Muscle of leg (tissue), 11 donors: ENCODE measurements around the gene GABBR2. TPM values are rescaled to one million over a fixed set of nuclear protein-coding genes. Genes with fewer than 3 reads are reported as not detected.
"Not testable (repeated sequence)": the region's sequence is repeated elsewhere in the genome, so short reads cannot be mapped to it uniquely, and the experiment has no call there.

Experiments used
- DNase-seq: peaks from one replicate; pipeline ENCODE4 v3.0.0; 2013
- H3K27ac ChIP-seq: one replicate; pipeline ENCODE4 v1.5.1; 2013; ENCODE audit warnings: mild to moderate bottlenecking, low read length, control low read depth
- H3K27me3 ChIP-seq: one replicate; pipeline ENCODE4 v1.6.1; 2013; ENCODE audit warnings: low read length; ENCODE audit not compliant: control insufficient read depth, insufficient read depth
- H3K36me3 ChIP-seq: one replicate; pipeline ENCODE4 v1.6.1; 2013; ENCODE audit warnings: low read length; ENCODE audit not compliant: control insufficient read depth, insufficient read depth
- H3K4me1 ChIP-seq: one replicate; pipeline ENCODE4 v1.6.1; 2013; ENCODE audit warnings: low read length; ENCODE audit not compliant: control insufficient read depth, insufficient read depth
- H3K4me3 ChIP-seq: one replicate; pipeline ENCODE4 v1.5.1; 2013; ENCODE audit warnings: low read length, control low read depth
- H3K9me3 ChIP-seq: replicated peaks from 2 replicates; pipeline ENCODE4 v1.6.1; 2013; ENCODE audit warnings: low read depth, low read length; ENCODE audit not compliant: control insufficient read depth
- WGBS: methylation state at CpG from one replicate; pipeline ENCODE4 v1.1.5; 2013; ENCODE audit warnings: missing lambda C conversion rate; ENCODE audit not compliant: insufficient coverage; 5-methylcytosine and 5-hydroxymethylcytosine counted together
- polyA plus RNA-seq, 8 donors: library from polyadenylated mRNA; unstranded; fragments of 120-200 nt; gene quantifications; one replicate each; pipeline versions ENCODE4 v1.2.1 to v1.2.3, GENCODE V29; 2013; ENCODE audit warnings: inconsistent platforms in 1 of 8, low replicate concordance in 1 of 8; ENCODE audit not compliant: insufficient read length in 8 of 8, insufficient read depth in 1 of 8
- total RNA-seq: library from RNA; stranded (reverse); fragments of 120-200 nt; gene quantifications from one replicate; pipeline ENCODE4 v1.2.4, GENCODE V29; 2013

GABBR2 gene
- total and polyA plus RNA-seq, 9 donors = 0.35 to 1.6 (median 0.89) TPM

DNA sequence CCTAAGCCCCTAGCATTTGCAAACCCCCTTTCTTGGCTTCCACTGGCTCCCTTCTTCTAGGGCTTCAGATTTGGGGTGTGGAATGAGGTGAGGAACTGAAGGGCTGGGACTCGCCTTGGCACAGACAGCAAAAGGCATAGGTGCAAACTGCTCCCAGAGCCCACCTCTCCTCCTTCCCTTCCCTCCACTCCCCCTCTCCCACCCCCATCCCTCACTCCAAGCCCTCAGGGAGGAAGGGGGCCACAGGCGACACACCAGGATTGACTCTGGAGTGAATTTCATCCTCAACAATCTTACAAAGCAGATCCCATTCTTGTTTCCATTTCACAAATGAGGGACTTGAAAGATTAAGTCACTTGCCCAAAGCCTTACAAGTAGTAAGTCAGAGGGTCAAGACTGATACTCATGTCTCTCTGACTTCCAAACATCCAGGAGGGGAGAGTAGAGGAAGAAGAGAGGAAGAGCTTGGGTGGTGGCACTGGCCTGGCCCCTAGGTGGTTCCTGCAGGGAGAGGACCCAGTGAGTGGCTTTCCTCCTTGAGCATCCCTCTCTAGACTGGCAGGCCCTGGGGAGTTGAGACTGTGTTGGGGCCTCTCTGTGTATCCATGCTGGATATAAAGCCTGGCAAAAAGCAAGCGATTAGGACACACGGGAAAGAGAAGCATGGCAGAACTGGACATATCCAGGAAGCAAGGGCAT lies 193.1 kb downstream of the GABBR2 start:
- Histone ChIP-seq H3K9me3 (no peaks in the 10 kb centered on the region), H3K4me1 (no peaks in the 10 kb centered on the region), H3K4me3 (no peak overlapping the region), H3K27me3 (peaks cover 6% of the 10 kb centered on the region), H3K36me3 (no peaks in the 10 kb centered on the region), H3K27ac (no peak overlapping the region)
- no peak for DNase-seq
- 93% methylated on average over 2 of the region's 4 CpGs for WGBS

DNA sequence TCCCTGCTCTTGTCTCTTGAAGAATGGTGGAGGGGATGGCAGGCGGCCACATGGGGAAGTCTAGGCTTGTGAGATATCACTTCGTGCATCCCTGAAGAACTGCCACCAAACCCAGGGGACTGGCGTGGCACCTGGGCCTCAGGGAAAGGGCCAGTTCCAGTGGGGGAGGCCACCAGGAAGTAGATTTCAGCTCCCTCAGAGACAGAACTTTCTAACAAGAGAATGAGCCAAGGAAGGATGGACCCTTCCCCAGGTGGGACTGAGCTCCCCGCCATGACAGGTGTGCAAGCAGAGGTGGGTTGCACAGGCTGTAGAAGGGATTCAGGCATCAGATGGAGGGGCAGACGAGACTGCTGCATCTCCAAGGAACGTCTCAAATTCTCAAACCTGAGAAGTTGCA lies 193.9 kb downstream of the GABBR2 start:
- no peak for DNase-seq
- Histone ChIP-seq H3K27me3 (peaks cover 4% of the 10 kb centered on the region), H3K4me1 (no peaks in the 10 kb centered on the region), H3K27ac (no peak overlapping the region), H3K9me3 (no peaks in the 10 kb centered on the region), H3K36me3 (no peaks in the 10 kb centered on the region), H3K4me3 (no peak overlapping the region)
- WGBS = 83% methylated on average over 5 of the region's 6 CpGs

DNA sequence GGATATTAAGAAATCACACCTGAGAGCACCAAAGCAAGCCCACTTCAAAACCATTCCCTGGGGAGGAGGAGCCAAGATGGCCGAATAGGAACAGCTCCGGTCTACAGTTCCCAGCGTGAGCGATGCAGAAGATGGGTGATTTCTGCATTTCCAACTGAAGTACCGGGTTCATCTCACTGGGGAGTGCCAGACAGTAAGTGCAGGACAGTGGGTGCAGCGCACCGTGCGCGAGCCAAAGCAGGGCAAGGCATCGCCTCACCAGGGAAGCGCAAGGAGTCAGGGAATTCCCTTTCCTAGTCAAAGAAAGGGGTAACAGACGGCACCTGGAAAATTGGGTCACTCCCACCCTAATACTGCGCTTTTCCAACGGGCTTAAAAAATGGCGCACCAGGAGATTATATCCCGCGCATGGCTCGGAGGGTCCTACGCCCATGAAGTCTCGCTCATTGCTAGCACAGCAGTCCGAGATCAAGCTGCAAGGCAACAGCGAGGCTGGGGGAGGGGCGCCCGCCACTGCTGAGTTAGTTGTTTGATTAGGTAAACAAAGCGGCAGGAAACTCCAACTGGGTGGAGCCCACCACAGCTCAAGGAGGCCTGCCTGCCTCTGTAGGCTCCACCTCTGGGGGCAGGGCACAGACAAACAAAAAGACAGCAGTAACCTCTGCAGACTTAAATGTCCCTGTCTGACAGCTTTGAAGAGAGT lies 200.4 kb downstream of the GABBR2 start:
- WGBS = 100% methylated on average over 1 of the region's 25 CpGs
- H3K4me1 ChIP-seq, H3K36me3 ChIP-seq, H3K4me3 ChIP-seq, H3K9me3 ChIP-seq, H3K27me3 ChIP-seq, H3K27ac ChIP-seq, DNase-seq: not testable (repeated sequence)

DNA sequence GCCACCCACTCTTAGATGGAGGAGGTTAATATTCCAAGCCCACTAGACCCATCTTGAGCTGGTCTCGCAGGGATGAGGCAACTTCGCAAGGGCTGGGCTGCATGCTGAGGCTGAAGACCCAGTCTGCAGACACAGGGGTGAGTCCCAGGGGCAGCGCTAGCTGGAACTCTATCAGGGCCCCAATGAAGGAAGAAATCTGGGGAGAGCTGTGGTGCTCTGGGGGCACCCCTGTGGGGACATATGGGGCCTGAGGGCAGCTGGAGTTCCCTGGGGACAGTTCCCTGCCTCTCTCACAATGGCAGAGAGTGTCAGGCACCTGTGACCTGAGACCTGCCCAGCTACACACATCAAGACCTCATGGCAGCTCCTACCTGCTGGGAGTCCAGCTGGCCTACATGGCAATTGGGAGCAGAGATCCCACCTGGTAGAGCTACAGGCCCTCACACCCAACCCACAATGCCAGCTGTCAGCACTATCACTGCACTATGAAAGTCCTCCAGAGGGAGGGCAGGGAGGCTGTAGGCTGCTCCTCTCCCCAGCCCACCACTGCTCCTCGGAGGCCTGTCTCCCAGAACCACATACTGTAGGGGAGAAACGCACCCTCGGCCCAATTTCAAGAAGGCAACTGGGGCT lies 202.2 kb downstream of the GABBR2 start:
- peaks cover 4% of the 10 kb centered on the region for H3K4me1 ChIP-seq
- WGBS = 100% methylated on average over 3 of the region's 6 CpGs
- no peaks in the 10 kb centered on the region for H3K27me3 ChIP-seq
- H3K4me3 ChIP-seq = no peak overlapping the region
- no peak for DNase-seq
- H3K27ac ChIP-seq = no peak overlapping the region
- no peaks in the 10 kb centered on the region for H3K9me3 ChIP-seq
- no peaks in the 10 kb centered on the region for H3K36me3 ChIP-seq

DNA sequence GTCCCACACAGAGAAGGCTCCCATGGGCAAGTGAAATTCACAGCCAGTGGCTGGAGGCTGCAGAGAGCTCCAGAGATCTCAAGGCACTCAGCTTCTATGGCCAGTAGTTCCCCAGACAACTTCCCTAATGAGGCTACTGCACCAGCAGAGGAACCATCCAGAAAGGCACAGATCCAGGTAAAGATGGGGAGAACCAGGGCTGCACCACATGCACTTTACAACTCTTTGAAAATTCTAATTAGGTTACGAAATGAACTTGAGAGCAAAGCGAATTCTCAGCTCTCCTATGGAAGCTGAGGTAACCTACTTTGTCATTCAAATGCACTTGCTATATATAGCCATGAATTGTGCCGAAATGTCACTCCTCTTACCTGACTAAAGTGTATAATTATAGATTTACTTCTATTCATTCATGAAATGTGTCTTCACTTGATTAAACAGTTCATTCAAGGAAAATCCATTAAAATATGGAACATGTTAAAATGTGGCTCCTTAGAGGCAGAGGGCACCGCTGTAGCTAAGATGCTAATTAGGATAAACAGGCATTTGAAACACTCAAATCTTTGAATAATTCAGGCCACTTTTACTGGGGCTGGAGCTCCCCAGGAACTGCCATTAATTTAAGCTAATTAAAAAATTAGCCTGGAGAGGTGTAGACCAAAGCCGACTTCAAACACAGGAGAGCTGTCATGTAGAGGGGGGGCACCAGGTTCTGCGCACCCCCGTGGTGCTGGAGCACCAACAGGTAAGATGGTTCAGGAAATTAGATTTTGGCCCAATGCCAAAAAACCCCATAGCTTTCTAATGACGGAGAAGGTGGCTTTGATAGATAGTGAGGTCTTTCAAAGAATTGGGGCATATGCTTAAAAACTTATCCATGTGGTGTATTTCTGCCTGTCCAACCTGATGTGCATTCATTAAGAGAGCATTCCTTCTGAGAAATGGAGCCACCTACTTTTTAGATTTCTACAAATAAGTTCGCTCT lies 204.1 kb downstream of the GABBR2 start:
- Histone ChIP-seq H3K4me1 (peaks cover 4% of the 10 kb centered on the region), H3K9me3 (no peaks in the 10 kb centered on the region), H3K4me3 (no peak overlapping the region), H3K36me3 (no peaks in the 10 kb centered on the region), H3K27ac (no peak overlapping the region), H3K27me3 (no peaks in the 10 kb centered on the region)
- whole genome bisulfite sequencing = 78% methylated on average over 5 of the region's 9 CpGs
- no peak for DNase-seq

DNA sequence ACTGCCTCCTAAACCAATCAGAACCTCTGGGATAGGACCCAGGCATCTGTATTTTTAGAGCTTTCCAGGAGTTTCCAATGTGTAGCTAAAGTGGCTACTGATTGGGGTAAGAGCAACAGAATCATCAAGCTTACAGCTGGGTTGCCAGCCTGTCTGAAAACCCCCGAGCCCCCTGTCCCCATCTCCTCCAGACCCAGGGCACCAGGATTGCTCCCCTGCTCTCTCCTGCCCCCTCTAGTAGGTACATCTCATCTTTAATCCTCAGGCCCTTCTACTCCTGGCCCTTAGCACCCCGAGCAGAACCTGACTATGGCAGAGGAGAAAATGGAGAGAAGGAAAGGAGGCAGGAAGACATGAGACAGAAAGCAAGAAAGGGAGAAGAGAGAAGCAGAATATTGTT lies 204.9 kb downstream of the GABBR2 start:
- no peak overlapping the region for H3K27ac ChIP-seq
- no peaks in the 10 kb centered on the region for H3K9me3 ChIP-seq
- no CpG with 5 or more reads among the region's 2 CpGs for WGBS
- H3K36me3 ChIP-seq = no peaks in the 10 kb centered on the region
- peaks cover 4% of the 10 kb centered on the region for H3K4me1 ChIP-seq
- no peak overlapping the region for H3K4me3 ChIP-seq
- no peaks in the 10 kb centered on the region for H3K27me3 ChIP-seq
- no peak for DNase-seq

DNA sequence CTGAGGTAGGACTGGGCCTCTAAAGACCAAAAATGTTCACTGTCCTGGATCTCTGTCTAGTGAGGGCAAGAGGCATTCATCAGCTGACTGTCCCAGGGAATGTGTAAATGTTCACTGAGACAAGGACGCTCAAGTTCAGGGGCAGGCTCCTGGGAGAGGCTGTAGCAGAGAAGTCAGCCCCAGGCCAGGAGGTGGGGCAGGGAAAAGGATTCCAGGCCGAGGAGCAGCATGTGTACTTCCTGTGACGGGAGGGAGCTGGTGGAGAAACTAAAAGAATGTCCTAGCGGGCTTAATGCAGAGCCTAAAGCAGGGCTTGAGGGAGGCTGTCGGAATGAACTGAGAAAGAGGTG lies 205.8 kb downstream of the GABBR2 start:
- H3K27ac ChIP-seq = no peak overlapping the region

DNA sequence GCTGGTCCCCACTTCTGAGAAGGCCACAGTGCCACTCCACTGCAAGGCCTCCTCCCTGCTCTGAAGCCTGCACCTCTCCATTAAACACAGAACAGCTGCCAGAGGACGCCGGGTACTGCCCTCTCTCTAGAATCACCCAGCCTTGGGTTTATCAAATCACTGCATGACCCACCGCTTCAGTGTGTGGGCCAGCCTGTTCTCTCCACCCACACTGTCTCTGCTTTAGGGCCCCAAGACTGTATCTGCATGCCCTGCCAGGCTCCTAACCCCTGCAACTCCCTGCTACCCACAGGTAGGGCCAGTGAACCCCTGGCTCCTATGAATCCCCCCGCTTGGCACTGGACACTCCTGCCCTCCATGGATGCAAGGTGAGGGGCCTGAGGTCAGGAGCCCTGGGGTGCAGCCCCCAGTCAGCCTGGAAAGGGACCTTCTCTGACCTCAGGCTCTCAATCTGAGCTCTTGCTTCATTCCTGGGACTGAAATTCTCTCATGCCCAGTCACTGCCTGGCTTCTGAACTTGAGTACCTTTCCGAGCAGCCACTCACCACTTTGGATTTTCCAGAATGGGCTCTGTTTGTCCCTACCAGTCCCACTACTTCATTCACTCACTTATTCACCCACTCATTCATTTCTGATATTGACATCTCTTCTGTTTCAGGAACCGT lies 206.3 kb downstream of the GABBR2 start:
- Histone ChIP-seq H3K27ac (no peak overlapping the region), H3K9me3 (no peaks in the 10 kb centered on the region), H3K36me3 (no peaks in the 10 kb centered on the region), H3K4me3 (no peak overlapping the region), H3K27me3 (peaks cover 2% of the 10 kb centered on the region), H3K4me1 (peaks cover 4% of the 10 kb centered on the region)
- WGBS = 85% methylated on average over 6 of the region's 6 CpGs
- DNase-seq = no peak

More for the DNA sequence above, 205.8 kb downstream of the GABBR2 start:
- Histone ChIP-seq H3K36me3 (no peaks in the 10 kb centered on the region), H3K4me1 (peaks cover 4% of the 10 kb centered on the region), H3K27me3 (peaks cover 2% of the 10 kb centered on the region), H3K4me3 (no peak overlapping the region), H3K9me3 (no peaks in the 10 kb centered on the region)
- peak; percentile 44 for DNase-seq
- 19% methylated on average over 5 of the region's 5 CpGs for WGBS

DNA sequence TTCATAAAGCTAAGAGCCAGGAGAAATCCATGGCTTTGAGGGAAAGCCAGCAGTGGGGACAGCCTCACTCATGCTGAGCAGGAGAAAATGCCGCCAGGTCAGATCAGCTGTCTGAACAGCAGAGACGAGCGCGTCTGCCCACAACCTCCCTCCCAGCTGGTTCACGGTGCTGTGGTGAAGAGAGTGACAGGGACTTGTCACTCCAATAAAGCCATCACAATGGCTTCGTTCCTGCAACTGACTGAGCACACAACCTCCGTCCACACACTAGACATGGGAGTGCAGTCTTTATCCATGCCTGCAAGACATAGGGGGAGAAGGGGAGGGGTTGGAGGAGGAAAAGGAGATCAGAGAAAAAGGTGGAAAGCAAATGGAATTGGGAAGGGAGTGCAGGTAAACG lies 206.9 kb downstream of the GABBR2 start:
- no peak overlapping the region for H3K4me3 ChIP-seq
- H3K9me3 ChIP-seq = no peaks in the 10 kb centered on the region
- peaks cover 4% of the 10 kb centered on the region for H3K4me1 ChIP-seq
- 67% methylated on average over 2 of the region's 8 CpGs for WGBS
- H3K27ac ChIP-seq = no peak overlapping the region
- no peaks in the 10 kb centered on the region for H3K36me3 ChIP-seq
- no peak for DNase-seq
- H3K27me3 ChIP-seq = peaks cover 2% of the 10 kb centered on the region
